ENCODE results near the gene GTPBP10. TPM values are rescaled to one million over a fixed set of nuclear protein-coding genes. Genes with fewer than 3 reads are reported as not detected.

GTPBP10 gene
- total and polyA plus RNA-seq, 2 of the 13 experiments (the other 11 are each of a cell fraction or from before 2014, with no cell fraction given), result 13.3 to 38.7 TPM

DNA sequence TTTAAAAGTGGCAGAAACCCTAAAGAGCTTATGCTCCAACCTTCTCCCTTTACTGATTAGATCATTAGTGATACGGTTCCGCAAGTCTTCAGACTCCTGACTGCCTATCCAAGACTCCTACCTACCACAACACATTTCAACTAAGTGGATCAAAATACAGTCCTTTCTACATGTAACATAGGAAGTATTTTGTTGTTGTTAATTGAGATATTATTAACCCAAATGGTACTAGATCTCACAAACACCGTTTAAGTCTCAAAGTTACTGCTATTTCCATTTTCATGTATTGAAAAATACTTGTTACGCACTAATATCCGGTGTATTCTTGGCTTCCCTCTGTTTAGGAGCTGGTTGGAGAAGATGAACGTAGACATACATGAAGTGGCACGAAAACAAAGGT lies 26.5 kb upstream of the GTPBP10 start:
- intact Hi-C loops (cut with micrococcal nuclease; ENCODE audit: unreplicated experiment) (no loop called here), in situ Hi-C loops (cut with HindIII; ENCODE audit: extremely low pct_ligation_motif_present, low pct_unique_long_range_greater_than_20kb) (no loop called here)
- H4K20me1 ChIP-seq (ENCODE audit: insufficient read depth, low read length), result no peaks in the 10 kb centered on the region
- H2AFZ ChIP-seq (ENCODE audit: low read length), result no peak overlapping the region
- 43% methylated on average over 7 of the region's 7 CpGs for WGBS (ENCODE audit: low lambda C conversion rate)
- H3K27ac ChIP-seq (ENCODE audit: extremely low read length, insufficient read depth, low read length), result no peak overlapping the region
- H3K27me3 ChIP-seq (ENCODE audit: control insufficient read depth in 1 of 2, insufficient read depth in 2 of 2, low read length in 2 of 2), result peaks cover 0 to 32% of the 10 kb centered on the region in 2 experiments; a peak in 3 of 5 replicates
- no peak overlapping the region for H3K4me2 ChIP-seq (ENCODE audit: low read depth, low read length)
- H3K79me2 ChIP-seq (ENCODE audit: insufficient read depth, low read length), result no peaks in the 10 kb centered on the region
- ChIA-PET POLR2A (no interaction called here), CTCF (ENCODE audit: low intra/inter-chr PET ratio, low total read pairs) (no interaction called here)
- H3K36me3 ChIP-seq (replicated peaks in 1 of 2; ENCODE audit: control insufficient read depth in 1 of 2, insufficient read depth in 2 of 2, low read length in 2 of 2), result no peaks in the 10 kb centered on the region
- no peak overlapping the region for H3K4me3 ChIP-seq (replicated peaks in 1 of 3; ENCODE audit: insufficient read depth in 1 of 3, low read depth in 2 of 3, low read length in 3 of 3)
- DNase-seq (ENCODE audit: low spot score) (no peak), FAIRE-seq (no peak), ATAC-seq (no peak)
- no peaks in the 10 kb centered on the region for H3K4me1 ChIP-seq (ENCODE audit: insufficient read depth, low read length)
- no TSS peak for BruUV-seq (replicated peaks)
- no peak overlapping the region for H3K9ac ChIP-seq (ENCODE audit: insufficient read depth, low read depth, low read length)
- TF ChIP-seq, protein P1, sequence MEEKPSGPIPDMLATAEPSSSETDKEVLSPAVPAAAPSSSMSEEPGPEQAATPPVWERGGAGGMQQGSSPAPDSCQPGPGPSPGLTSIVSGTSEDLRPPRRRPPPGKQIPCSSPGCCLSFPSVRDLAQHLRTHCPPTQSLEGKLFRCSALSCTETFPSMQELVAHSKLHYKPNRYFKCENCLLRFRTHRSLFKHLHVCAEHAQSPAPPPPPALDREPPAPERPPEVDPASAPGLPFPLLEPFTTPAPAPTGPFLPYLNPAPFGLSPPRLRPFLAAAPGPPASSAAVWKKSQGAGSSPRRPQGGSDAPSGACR (CRISPR knock-in tag; IDR thresholded peaks at IDR 0.05), result no peak
- no peak for TF ChIP-seq ZNF605 (CRISPR knock-in tag; IDR thresholded peaks at IDR 0.05)
- TF ChIP-seq, protein P2, sequence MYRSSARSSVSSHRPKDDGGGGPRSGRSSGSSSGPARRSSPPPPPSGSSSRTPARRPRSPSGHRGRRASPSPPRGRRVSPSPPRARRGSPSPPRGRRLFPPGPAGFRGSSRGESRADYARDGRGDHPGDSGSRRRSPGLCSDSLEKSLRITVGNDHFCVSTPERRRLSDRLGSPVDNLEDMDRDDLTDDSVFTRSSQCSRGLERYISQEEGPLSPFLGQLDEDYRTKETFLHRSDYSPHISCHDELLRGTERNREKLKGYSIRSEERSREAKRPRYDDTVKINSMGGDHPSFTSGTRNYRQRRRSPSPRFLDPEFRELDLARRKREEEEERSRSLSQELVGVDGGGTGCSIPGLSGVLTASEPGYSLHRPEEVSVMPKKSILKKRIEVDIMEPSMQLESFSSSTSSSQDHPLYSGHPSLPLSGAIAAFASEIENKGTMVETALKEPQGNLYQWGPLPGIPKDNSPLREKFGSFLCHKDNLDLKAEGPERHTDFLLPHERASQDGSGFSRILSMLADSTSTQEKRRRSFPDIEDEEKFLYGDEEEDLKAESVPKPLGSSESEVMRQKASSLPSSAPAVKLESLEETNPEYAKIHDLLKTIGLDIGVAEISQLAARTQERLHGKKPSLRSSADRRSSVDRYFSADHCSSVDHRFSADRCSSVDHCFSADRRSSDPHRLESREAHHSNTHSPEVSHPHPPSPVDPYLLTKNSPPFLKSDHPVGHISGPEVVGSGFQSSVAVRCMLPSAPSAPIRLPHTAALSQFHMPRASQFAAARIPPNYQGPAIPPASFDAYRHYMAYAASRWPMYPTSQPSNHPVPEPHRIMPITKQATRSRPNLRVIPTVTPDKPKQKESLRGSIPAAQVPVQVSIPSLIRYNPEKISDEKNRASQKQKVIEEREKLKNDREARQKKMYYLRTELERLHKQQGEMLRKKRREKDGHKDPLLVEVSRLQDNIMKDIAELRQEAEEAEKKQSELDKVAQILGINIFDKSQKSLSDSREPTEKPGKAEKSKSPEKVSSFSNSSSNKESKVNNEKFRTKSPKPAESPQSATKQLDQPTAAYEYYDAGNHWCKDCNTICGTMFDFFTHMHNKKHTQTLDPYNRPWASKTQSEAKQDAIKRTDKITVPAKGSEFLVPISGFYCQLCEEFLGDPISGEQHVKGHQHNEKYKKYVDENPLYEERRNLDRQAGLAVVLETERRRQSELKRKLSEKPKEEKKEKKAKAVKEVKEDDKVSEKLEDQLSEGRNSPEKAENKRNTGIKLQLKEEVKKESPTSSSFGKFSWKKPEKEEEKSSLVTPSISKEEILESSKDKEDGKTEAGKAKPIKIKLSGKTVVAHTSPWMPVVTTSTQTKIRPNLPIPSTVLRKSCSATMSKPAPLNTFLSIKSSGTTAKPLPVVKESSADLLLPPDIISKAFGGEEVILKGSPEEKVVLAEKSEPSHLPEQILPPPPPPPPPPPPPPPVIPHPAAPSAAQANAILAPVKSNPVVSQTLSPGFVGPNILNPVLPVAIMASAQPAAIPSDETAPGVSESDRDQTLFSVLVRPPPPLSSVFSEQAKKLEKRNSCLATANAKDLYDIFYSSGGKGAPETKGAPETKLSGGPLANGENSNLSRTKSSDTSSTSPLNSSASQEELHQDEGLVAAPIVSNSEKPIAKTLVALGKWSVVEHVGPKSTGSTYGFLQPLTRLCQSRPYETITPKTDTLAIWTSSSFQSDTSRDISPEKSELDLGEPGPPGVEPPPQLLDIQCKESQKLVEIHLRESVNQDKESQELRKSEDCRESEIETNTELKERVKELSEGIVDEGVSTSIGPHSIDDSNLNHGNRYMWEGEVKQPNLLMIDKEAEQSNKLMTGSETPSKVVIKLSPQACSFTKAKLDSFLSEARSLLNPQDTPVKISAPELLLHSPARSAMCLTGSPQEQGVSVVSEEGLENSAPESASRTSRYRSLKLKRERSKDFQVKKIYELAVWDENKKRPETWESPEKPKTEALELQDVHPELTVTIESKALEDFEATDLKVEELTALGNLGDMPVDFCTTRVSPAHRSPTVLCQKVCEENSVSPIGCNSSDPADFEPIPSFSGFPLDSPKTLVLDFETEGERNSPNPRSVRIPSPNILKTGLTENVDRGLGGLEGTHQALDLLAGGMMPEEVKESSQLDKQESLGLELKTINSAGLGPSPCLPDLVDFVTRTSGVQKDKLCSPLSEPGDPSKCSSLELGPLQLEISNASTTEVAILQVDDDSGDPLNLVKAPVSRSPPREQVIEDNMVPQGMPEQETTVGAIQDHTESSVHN (CRISPR knock-in tag; IDR thresholded peaks at IDR 0.05), result no peak
- no peak for TF ChIP-seq POLR2AphosphoS5 (IDR thresholded peaks at IDR 0.05; ENCODE audit: low read depth, low read length)
- no peak for TF ChIP-seq NFIC (IDR thresholded peaks at IDR 0.05; ENCODE audit: low read length)
- no peak for TF ChIP-seq CEBPG (CRISPR knock-in tag; IDR thresholded peaks at IDR 0.05)
- no peak for TF ChIP-seq HNRNPLL (IDR thresholded peaks at IDR 0.05; ENCODE audit: low read depth, low read length, poor library complexity, severe bottlenecking)
- TF ChIP-seq, protein P3, sequence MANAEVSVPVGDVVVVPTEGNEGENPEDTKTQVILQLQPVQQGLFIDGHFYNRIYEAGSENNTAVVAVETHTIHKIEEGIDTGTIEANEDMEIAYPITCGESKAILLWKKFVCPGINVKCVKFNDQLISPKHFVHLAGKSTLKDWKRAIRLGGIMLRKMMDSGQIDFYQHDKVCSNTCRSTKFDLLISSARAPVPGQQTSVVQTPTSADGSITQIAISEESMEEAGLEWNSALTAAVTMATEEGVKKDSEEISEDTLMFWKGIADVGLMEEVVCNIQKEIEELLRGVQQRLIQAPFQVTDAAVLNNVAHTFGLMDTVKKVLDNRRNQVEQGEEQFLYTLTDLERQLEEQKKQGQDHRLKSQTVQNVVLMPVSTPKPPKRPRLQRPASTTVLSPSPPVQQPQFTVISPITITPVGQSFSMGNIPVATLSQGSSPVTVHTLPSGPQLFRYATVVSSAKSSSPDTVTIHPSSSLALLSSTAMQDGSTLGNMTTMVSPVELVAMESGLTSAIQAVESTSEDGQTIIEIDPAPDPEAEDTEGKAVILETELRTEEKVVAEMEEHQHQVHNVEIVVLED (CRISPR knock-in tag; IDR thresholded peaks at IDR 0.05; ENCODE audit: borderline replicate concordance), result no peak
- H3K9me3 ChIP-seq (ENCODE audit: low read length), result no peaks in the 10 kb centered on the region
